HG03064 (cell line): ENCODE measurements around the gene ITSN1.
"Not testable (repeated sequence)": the region's sequence is repeated elsewhere in the genome, so short reads cannot be mapped to it uniquely, and the experiment has no call there.

Experiments
- ATAC-seq: cut with Tn5 transposase; IDR thresholded peaks from one replicate; pipeline ENCODE4 v1.9.1; 2021; ENCODE audit warnings: low read depth; ENCODE audit not compliant: unreplicated experiment

ITSN1 gene

DNA sequence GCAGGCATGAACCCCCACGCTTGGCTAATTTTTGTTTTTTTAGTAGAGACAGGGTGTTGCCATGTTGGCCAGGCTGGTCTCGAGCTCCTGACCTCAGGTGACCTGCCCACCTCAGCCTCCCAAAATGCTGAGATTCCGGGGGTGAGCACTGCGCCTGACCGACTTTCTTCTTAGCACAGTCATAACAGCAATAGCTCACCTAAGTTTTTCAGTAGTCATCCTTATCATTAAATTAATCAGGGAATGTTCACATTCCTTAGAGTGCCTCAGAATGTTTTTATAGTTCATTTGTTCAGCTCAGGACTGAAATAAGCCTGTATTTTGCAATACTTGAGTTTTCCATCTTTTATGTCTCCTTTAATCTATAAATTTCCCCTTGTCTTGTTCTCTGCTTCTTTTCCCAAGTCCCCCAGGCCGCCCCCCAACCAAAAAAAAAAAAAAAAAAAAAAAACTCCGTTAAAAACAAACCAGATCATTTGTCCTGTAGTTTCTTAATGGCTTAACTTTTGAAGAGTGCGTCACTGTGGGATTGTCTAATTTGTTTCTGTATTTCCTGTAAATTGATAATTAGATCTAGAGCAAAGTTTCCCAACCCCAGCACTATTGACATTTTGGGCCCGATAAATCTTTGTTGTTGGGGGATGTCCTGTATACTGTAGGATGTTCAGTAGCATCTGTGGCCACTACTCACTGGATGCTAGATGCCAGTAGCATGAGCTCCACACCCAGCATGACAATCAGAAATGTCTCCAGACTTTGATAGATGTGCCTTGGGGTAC, 120.7 kb downstream of the ITSN1 start:
- ATAC-seq: no peak

DNA sequence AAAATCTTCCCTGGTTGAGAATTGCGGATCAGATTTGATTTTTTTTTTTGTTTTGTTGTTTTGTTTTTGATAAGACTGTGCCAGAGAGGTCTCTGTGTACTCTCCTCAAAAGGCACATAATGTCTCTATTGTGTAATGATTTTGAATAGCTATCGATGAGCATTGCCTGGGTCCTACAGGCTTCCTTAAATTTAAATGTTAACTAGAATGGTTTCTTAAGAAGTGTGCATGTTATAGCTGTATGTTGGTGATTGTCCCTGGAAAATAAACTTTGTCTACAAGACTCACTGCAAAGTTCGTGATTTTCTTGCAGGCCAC, 121.2 kb downstream of the ITSN1 start:
- ATAC-seq: no peak

- ATAC-seq: no peak
These were observed 124.9 kb downstream of the ITSN1 start for GRCh38 chr21:33767236-33767635.

DNA sequence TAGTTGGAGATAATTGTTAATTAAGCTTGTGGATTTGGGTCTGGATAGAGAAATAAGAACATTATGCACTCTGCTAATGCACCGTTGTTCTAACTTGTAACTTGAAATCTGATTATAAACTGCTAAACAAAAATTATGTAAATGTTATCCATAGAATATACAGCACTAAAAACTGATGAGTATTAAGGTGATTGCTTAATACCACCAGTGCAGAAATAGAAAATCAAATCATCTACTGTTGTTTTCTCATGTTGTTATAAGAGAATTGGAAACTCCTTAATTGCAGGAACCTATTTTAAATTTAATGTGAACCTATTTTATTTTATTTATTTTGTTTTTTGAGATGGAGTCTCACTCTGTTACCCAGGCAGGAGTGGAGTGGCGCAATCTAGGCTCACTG, 125.7 kb downstream of the ITSN1 start:
- ATAC-seq: no peak

GRCh38 chr21:33769057-33769456, 126.8 kb downstream of the ITSN1 start:
- ATAC-seq: no peak

GRCh38 chr21:33770542-33770941, 128.2 kb downstream of the ITSN1 start:
- ATAC-seq: no peak

DNA sequence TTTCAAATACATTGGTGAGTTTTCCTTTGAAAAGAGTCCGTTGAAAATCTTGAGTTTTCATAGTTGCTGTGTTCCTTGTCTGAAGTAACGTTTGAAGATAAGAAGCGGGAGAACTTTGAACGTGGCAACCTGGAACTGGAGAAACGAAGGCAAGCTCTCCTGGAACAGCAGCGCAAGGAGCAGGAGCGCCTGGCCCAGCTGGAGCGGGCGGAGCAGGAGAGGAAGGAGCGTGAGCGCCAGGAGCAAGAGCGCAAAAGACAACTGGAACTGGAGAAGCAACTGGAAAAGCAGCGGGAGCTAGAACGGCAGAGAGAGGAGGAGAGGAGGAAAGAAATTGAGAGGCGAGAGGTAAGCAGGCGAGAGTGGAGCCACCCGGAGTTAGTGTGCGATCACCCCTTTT, 129.7 kb downstream of the ITSN1 start:
- no peak for ATAC-seq

GRCh38 chr21:33774551-33774950, 132.2 kb downstream of the ITSN1 start:
- no peak for ATAC-seq

DNA sequence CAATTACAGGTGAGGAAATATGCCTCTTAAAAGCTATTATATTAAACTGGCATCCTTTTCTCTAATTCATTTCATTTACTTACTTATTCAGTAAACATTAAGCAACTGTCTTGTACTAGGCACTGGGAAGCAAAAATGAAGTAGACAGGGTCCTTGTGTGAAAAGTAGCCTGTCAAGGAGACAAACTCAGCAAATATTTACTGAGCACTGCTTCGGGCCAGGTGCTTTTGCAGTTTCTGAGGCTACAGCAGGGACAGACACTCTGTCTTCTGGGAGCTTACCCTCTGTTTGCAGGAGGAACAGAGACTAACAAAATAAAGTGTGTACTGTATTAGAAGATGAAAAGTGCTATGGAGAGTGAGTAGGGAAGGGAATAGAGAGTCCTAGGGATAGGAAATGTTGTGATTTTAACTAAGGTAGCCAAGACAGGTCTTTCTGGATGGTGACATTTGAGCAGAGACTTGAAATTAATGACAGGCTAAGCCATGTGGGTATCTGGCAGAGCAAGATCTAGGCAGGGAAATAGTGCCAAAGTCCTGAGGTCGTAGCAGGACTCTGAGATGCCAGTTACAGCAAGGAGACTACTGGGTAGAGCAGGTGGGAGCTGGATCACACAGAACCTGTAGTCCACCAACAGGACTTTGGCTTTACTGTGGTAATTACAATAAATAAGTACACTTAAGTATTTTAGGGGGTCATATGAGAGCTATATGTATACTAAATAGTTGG, 133.0 kb downstream of the ITSN1 start:
- ATAC-seq: no peak

DNA sequence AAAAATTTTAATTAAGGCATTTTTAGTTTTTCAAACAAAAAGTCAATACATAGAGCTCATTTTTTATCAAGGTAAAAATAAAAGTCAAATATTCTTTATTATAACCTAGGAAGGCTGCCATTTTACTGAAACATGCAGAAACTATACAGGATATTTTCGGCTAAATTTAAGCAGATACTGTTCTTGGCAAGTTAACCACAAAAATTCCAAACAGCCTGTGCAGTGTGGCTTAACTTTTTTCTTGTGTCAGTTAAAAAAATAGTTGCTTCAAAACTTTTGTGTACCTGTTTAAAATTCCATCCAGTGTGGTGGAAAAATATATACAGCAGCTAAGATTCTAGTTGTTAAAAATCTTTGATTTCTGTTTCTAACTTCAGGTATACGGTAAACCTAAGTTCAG, 138.3 kb downstream of the ITSN1 start:
- no peak for ATAC-seq

GRCh38 chr21:33781121-33781520, 138.8 kb downstream of the ITSN1 start:
- ATAC-seq: no peak

- ATAC-seq: no peak
These were observed 141.1 kb downstream of the ITSN1 start for GRCh38 chr21:33783187-33783979.

DNA sequence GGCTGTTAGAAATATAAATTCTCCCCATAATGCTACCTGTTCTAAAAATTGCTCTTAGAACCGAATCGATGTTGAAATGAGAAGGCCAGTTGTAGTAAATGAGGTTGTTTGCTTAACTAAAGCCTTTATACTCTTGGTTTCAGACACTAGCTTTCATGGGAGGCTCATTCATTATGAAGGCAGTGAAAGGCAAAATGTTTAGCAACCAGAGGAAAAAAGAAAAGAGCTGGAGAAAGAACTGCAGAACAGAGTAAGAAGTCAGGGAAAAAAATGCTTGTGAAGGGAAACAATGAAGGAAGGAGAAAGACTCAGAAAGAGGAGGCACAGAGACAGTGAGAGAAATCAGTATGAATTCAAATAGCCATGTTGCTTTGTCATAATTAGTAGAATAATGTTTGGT, 145.1 kb downstream of the ITSN1 start:
- ATAC-seq: no peak

DNA sequence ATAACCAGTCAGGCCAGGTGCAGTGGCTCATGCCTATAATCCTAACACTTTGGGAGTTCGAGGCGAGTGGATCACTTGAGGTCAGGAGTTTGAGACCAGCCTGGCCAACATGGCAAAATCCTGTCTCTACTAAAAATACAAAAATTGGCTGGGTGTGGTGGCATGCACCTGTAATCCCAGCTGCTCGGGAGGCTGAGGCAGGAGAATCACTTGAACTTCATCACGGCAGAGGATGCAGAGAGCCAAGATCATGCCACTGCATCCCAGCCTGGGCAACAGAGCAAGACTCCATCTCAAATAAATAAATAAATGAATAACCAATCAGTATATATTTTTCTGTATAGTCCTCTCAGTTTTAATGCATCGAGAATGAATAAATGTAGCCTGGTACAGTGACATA, 146.1 kb downstream of the ITSN1 start:
- ATAC-seq: not testable (repeated sequence)

DNA sequence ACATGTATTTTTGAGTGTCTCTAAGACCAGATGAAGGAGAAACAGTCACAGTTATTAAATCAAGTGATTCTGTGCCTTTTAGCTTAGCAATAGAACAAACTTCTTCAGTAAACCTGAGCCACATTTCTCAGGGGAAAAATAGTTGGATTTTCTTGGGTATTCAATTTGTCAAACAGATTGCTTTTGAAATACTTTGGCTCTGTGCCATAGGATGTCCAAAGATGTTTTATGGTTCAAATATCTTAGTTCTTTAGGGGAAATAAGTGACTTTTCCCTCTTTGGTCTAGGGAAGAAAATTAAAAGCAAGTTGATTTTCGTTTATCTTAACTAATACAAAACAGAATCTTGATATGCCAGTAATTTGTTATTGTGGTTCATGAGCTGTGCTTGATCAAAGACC, 147.4 kb downstream of the ITSN1 start:
- no peak for ATAC-seq

DNA sequence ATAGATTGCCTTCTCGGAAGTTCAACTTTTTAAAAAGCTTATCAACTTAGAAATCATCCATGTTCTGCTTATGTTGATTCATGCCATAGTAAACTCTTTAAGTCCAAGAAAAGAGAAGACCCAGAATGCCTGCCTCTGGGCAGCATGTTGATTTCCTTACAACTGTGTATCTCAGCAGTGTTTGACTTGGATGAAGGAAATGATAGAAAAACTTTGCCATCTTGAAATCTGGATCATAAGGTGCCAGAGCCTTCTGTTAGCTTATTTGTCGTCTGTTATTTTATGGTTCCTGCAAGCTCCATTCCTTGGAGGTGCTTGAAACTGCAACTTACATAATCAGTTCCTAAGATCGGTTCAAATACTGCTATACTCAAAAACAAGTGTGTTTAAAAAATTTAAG, 148.8 kb downstream of the ITSN1 start:
- no peak for ATAC-seq

- ATAC-seq: no peak
These were observed 152.3 kb downstream of the ITSN1 start for GRCh38 chr21:33794596-33794995.

GRCh38 chr21:33797565-33797964, 155.3 kb downstream of the ITSN1 start:
- ATAC-seq: no peak

DNA sequence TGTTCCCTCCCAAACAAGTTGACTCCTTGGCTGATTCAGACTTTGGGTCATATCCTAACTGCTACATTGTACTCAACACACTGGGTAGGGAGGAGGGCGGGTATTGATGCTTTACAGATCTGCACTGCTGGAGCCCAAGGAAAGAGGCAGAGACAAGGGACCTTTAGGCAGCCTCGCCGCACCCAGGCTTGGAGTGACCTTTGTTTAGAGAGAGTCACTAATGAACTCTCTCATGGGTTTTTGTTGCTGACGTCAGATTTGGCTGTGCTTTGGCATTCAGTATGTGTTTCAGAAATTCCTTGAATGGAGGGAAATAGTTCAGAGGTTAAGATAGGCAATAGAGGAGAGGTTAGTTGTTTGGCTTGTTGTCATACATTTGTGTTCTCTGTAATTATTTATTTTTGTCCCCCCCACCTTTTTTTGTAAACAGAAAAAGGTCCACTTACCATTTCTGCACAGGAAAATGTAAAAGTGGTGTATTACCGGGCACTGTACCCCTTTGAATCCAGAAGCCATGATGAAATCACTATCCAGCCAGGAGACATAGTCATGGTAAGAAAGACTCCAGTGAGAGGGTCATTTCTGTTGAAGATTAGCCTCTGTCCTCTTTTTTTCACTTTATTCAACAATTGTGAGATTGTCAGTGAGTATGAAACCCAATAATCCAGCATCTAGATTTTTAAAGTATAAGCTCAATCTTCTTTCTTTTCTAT, 157.2 kb downstream of the ITSN1 start:
- ATAC-seq: no peak

DNA sequence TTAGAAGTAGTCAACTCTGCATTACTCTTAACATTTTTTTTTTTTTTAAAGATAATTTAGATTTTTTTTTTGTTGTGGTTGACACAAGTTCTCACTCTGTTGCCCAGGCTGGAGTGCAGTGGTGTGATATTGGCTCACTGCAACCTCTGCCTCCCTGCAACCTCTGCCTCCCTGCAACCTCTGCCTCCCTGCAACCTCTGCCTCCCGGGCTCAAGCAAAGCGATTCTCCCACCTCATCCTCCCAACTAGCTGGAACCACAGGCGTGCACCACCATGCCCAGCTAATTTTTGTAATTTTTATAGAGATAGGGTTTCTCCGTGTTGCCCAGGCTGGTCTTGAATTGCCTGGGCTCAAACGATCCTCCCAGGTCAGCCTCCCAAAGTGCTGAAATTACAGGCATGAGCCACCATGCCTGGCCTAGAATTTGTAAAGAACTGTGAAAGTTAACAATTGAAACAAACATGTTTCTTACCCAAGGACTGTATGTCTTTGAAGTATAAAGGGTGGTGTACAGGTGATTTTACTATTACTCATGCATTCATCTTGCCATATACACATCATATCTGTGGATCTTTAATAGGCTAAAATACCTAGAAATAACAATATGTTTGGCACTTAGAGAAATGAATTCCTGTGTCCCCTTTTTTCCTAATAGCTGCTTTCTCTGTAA, 158.6 kb downstream of the ITSN1 start:
- no peak for ATAC-seq
